DOHH2 (cell line): Measurements from ENCODE around the gene NDUFAF2.

Experiments used
- H3F3A ChIP-seq: fragments of 200-600 bp; sonication (generic), shearing (Covaris generic); 2 replicates; pipeline ENCODE4 v1.6.0; 2016; ENCODE audit warnings: antibody characterized with exemption, mild to moderate bottlenecking; ENCODE audit not compliant: control insufficient read depth, insufficient read depth
- H3K27ac ChIP-seq: fragments of 200-600 bp; sonication (generic); 2 replicates; pipeline ENCODE4 v1.5.1; 2014; ENCODE audit warnings: low read depth, mild to moderate bottlenecking, low read length, moderate library complexity
- H3K27me3 ChIP-seq: fragments of 200-600 bp; sonication (generic); 2 replicates; pipeline ENCODE4 v1.6.1; 2014; ENCODE audit warnings: mild to moderate bottlenecking, low read length, mixed read lengths; ENCODE audit not compliant: control insufficient read depth
- H3K36me3 ChIP-seq: fragments of 200-600 bp; sonication (generic); 2 replicates; pipeline ENCODE4 v1.6.1; 2014; ENCODE audit warnings: mild to moderate bottlenecking, low read length, moderate library complexity, mixed read lengths; ENCODE audit not compliant: control insufficient read depth
- H3K4me1 ChIP-seq: fragments of 200-600 bp; sonication (generic); 2 replicates; pipeline ENCODE4 v1.6.1; 2014; ENCODE audit warnings: mild to moderate bottlenecking, low read length, mixed read lengths; ENCODE audit not compliant: control insufficient read depth
- H3K4me2 ChIP-seq: fragments of 200-600 bp; sonication (generic); 2 replicates; pipeline ENCODE4 v1.6.0; 2014; ENCODE audit warnings: mild to moderate bottlenecking, low read length, moderate library complexity
- H3K4me3 ChIP-seq: fragments of 200-600 bp; sonication (generic); 2 replicates; pipeline ENCODE4 v1.5.1; 2014; ENCODE audit warnings: mild to moderate bottlenecking, low read length, mixed read lengths
- H3K79me2 ChIP-seq: fragments of 200-600 bp; sonication (generic); 2 replicates; pipeline ENCODE4 v1.6.1; 2014; ENCODE audit warnings: mild to moderate bottlenecking, low read length, mixed read lengths; ENCODE audit not compliant: control insufficient read depth
- H3K9me2 ChIP-seq: fragments of 200-600 bp; sonication (generic); replicated peaks from 2 replicates; pipeline ENCODE4 v1.6.1; 2014; ENCODE audit warnings: mild to moderate bottlenecking, low read length, mixed read lengths; ENCODE audit not compliant: control insufficient read depth
- H3K9me3 ChIP-seq: fragments of 200-600 bp; sonication (generic); 2 replicates; pipeline ENCODE4 v1.6.1; 2014; ENCODE audit warnings: antibody characterized with exemption, low read length, mixed read lengths; ENCODE audit not compliant: control insufficient read depth, insufficient read depth
- H4K20me1 ChIP-seq: fragments of 200-600 bp; sonication (generic); 2 replicates; pipeline ENCODE4 v1.6.0; 2014; ENCODE audit warnings: low read depth, mild to moderate bottlenecking, antibody characterized with exemption, low read length, moderate library complexity; ENCODE audit not compliant: control insufficient read depth, insufficient read depth
- CTCF ChIP-seq: fragments of 200-600 bp; sonication (generic); IDR thresholded peaks from one replicate; pipeline ENCODE4 v1.5.1; 2014; ENCODE audit warnings: antibody characterized with exemption, mild to moderate bottlenecking, low read depth, low read length; ENCODE audit not compliant: poor library complexity, severe bottlenecking
- EZH2phosphoT487 ChIP-seq: fragments of 200-600 bp; sonication (generic); IDR thresholded peaks from 2 replicates; pipeline ENCODE4 v1.6.1; 2017; ENCODE audit warnings: borderline replicate concordance, mild to moderate bottlenecking, antibody characterized with exemption, low read length, moderate library complexity, mixed read lengths

NDUFAF2 gene

GRCh38 chr5:61130289-61130688 is 185.3 kb downstream of the NDUFAF2 start:
- Histone ChIP-seq H3K27ac (no peak overlapping the region), H3K9me3 (no peaks in the 10 kb centered on the region), H3F3A (no peaks in the 10 kb centered on the region), H3K4me2 (no peak overlapping the region), H3K4me1 (no peaks in the 10 kb centered on the region), H4K20me1 (no peaks in the 10 kb centered on the region), H3K9me2 (no peaks in the 10 kb centered on the region), H3K27me3 (no peaks in the 10 kb centered on the region), H3K36me3 (no peaks in the 10 kb centered on the region), H3K4me3 (no peak overlapping the region), H3K79me2 (no peaks in the 10 kb centered on the region)
- TF ChIP-seq EZH2phosphoT487 = no peak
- no peak for TF ChIP-seq CTCF

- Histone ChIP-seq H3K9me2 (no peaks in the 10 kb centered on the region), H3K79me2 (no peaks in the 10 kb centered on the region), H3K4me3 (no peak overlapping the region), H3K27ac (no peak overlapping the region), H3K9me3 (no peaks in the 10 kb centered on the region), H3K36me3 (no peaks in the 10 kb centered on the region), H3F3A (no peaks in the 10 kb centered on the region), H3K27me3 (no peaks in the 10 kb centered on the region), H3K4me2 (no peak overlapping the region), H3K4me1 (no peaks in the 10 kb centered on the region), H4K20me1 (no peaks in the 10 kb centered on the region)
- TF ChIP-seq CTCF (no peak), EZH2phosphoT487 (no peak)
These were observed 187.6 kb downstream of the NDUFAF2 start for GRCh38 chr5:61132559-61132958.

GRCh38 chr5:61137835-61138234 is 192.8 kb downstream of the NDUFAF2 start:
- H3F3A ChIP-seq = no peaks in the 10 kb centered on the region
- no peaks in the 10 kb centered on the region for H3K79me2 ChIP-seq
- H3K36me3 ChIP-seq = no peaks in the 10 kb centered on the region
- no peaks in the 10 kb centered on the region for H3K27me3 ChIP-seq
- TF ChIP-seq EZH2phosphoT487 (no peak), CTCF (no peak)
- no peak overlapping the region for H3K27ac ChIP-seq
- H3K9me2 ChIP-seq = no peaks in the 10 kb centered on the region
- no peaks in the 10 kb centered on the region for H3K4me1 ChIP-seq
- H3K9me3 ChIP-seq = no peaks in the 10 kb centered on the region
- no peak overlapping the region for H3K4me2 ChIP-seq
- no peak overlapping the region for H3K4me3 ChIP-seq
- H4K20me1 ChIP-seq = no peaks in the 10 kb centered on the region
